GM12873 (cell line): ENCODE results near the gene TRNP1.

ENCODE experiments used
- TF ChIP-seq, protein P1 (sequence below): IDR thresholded peaks from 2 replicates; pipeline ENCODE4 v1.5.1; 2012; ENCODE audit warnings: low read depth, mild to moderate bottlenecking, moderate library complexity, low read length, control low read depth; ENCODE audit not compliant: insufficient read depth; ENCODE audit errors: missing control alignments

Gene TRNP1

DNA sequence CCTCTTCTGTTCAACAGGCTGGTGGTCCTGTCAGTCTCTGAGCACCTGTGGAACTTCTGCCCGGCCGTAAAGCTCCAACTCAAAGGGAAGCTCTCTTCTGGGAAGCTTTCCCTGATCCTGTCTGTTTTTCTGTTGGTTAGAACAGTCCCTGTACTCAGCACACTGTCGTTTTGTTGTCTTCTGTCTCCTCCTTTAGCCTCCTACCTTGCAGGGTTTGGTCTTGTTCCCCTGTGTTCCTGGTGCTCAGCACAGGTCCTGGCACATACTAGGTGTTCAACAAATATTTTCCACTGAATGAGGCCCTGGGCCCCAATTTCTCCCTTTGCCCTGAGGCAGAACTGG lies 32.9 kb upstream of the TRNP1 start:
- TF ChIP-seq, protein P1, sequence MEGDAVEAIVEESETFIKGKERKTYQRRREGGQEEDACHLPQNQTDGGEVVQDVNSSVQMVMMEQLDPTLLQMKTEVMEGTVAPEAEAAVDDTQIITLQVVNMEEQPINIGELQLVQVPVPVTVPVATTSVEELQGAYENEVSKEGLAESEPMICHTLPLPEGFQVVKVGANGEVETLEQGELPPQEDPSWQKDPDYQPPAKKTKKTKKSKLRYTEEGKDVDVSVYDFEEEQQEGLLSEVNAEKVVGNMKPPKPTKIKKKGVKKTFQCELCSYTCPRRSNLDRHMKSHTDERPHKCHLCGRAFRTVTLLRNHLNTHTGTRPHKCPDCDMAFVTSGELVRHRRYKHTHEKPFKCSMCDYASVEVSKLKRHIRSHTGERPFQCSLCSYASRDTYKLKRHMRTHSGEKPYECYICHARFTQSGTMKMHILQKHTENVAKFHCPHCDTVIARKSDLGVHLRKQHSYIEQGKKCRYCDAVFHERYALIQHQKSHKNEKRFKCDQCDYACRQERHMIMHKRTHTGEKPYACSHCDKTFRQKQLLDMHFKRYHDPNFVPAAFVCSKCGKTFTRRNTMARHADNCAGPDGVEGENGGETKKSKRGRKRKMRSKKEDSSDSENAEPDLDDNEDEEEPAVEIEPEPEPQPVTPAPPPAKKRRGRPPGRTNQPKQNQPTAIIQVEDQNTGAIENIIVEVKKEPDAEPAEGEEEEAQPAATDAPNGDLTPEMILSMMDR: no peak

GRCh38 chr1:26961826-26962225 lies 31.7 kb upstream of the TRNP1 start:
- TF ChIP-seq, protein P1: no peak

DNA sequence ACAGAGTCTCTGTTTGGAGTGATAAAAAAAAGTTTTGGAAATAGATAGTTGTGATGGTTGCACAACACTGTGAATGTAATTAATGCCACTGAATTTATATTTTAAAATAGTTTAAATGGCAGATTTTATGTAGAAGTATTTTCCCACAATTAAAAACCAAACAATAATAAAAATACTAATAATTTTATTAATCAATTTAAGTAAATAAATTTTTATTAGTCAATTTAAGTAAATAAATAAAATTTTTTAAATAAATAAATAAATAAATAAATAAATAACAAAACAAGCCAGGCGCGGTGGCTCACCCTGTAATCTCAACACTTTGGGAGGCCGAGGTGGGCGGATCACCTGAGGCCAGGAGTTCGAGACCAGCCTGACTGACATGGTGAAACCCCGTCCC lies 28.3 kb upstream of the TRNP1 start:
- TF ChIP-seq, protein P1: no peak

DNA sequence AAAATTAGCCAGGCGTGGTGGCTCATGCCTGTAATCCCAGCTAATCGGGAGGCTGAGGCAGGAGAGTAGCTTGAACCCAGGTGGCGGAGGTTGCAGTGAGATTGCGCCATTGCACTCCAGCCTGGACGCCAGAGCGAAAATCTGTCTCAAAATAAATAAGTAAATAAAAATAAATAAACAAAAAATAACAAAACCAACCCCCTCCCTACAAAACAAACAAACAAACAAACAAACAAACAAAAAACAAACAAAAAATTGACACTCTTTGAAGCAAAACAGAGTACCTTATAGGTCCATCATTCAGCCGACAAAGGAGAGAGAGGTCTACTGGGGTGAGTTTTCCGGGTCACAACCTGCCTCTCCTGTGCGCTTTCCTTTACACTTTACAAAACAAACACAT lies 27.9 kb upstream of the TRNP1 start:
- TF ChIP-seq, protein P1: no peak

- TF ChIP-seq, protein P1: no peak
Observed at GRCh38 chr1:26970810-26971209, 22.7 kb upstream of the TRNP1 start.

DNA sequence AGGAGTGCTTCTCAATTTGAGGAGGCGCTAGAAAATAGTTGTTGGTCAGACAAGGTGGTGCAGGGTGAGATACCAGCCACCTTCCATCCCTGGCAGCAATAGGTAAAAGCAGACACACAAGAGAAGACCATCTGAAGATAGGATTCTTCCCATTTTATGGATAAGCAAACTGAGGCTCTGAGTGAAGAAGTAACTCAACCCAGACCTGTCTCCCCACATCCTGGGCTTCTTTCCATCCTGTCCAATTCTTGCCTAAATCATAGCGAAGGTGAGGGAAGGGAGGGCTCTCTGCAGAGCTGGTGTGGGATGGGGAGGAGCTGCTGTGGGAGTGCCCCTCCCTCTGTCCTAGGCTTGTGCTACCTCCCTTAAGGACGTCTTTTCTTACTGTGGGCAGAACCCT lies 21.9 kb upstream of the TRNP1 start:
- TF ChIP-seq, protein P1: no peak

DNA sequence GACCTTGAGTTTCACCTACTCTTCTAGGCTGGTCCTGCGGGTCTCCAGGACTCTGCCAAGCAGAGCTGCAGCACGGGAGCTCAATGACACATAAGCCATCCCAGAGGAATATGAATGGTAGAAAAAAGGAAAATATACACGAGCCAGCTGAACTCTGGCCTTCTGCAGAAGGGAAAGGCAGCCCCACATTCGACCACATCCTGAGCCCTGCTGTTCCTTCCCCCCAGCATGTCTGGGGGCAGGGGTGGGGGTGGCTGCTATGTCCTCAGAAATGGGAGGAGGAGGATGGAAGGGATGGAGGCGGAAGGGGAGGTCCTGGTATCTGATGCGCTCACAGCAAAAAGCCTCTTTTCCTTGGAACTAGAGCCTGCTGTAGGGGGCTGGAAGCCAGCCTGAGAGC lies 21.1 kb upstream of the TRNP1 start:
- TF ChIP-seq, protein P1: no peak

DNA sequence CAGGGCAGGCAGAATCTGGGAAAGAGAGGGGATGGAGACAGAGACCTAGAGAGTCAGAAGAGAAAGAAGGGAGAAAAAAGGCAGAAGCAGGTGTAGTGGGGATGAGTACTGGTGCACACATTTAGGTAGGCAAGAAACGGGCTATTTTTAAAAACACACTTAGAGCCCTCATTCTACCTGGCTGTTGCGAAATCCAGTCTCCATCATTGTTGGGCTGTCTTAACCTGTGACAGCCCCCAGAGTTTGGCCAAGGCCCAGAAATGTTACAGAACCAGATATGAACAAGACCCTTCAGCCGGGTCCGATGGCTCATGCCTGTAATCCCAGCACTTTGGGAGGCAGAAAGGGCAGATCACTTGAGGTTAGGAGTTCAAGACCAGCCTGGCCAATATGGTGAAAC lies 20.7 kb upstream of the TRNP1 start:
- TF ChIP-seq, protein P1: no peak
